Stimulated activated CD8-positive, alpha-beta memory T cell treated with anti-CD3 and anti-CD28 coated beads, Interleukin-2, amount 100 ng/mL, for 48 hours (primary cell): ENCODE results near the gene CKMT1A.
A peak's percentile ranks its signal among the peaks of the same experiment; 100 is the strongest.
"Not testable (repeated sequence)": the region's sequence is repeated elsewhere in the genome, so short reads cannot be mapped to it uniquely, and the experiment has no call there.

Experiments
- DNase-seq, 2 donors: peaks; one replicate each; pipeline ENCODE4 v3.0.0-alpha.2; 2020; ENCODE audit warnings: low read depth in 2 of 2

The CKMT1A gene

GRCh38 chr15:43693148-43694022, at the start of gene CKMT1A:
CKMT1A (plus strand) TSS chr15:43693859; CDS start chr15:43694051, 192 bp downstream.
- DNase-seq = not testable (repeated sequence)

GRCh38 chr15:43648649-43649429, 44.8 kb upstream of the CKMT1A start, which contains the start of gene CATSPER2:
CATSPER2 (minus strand) TSS chr15:43648844; CDS start chr15:43648061, 783 bp downstream.
- DNase-seq = no peak

GRCh38 chr15:43649430-43649926, 44.2 kb upstream of the CKMT1A start:
- DNase-seq = not testable (repeated sequence)

GRCh38 chr15:43659727-43660126, 33.9 kb upstream of the CKMT1A start:
- DNase-seq = not testable (repeated sequence)

- DNase-seq = not testable (repeated sequence)
Measured at GRCh38 chr15:43662293-43662692, 31.4 kb upstream of the CKMT1A start.

GRCh38 chr15:43663333-43663732, 30.3 kb upstream of the CKMT1A start:
- DNase-seq = not testable (repeated sequence)

GRCh38 chr15:43666177-43666576, 27.5 kb upstream of the CKMT1A start:
- DNase-seq = not testable (repeated sequence)

- not testable (repeated sequence) for DNase-seq
Measured at GRCh38 chr15:43674175-43674574, 19.5 kb upstream of the CKMT1A start.

GRCh38 chr15:43689604-43690301, 3.9 kb upstream of the CKMT1A start:
- DNase-seq = not testable (repeated sequence)

- DNase-seq = not testable (repeated sequence)
Measured at GRCh38 chr15:43692679-43693078, 980 bp upstream of the CKMT1A start.

- no peak for DNase-seq
Measured at GRCh38 chr15:43702174-43702573, 8.5 kb downstream of the CKMT1A start.

GRCh38 chr15:43702701-43703424, 9.2 kb downstream of the CKMT1A start:
- DNase-seq = no peak

GRCh38 chr15:43710431-43711131, 16.9 kb downstream of the CKMT1A start:
- DNase-seq = not testable (repeated sequence)

GRCh38 chr15:43723151-43723550, 29.5 kb downstream of the CKMT1A start:
- no peak for DNase-seq

GRCh38 chr15:43726306-43726705, 32.6 kb downstream of the CKMT1A start:
- DNase-seq = not testable (repeated sequence)

GRCh38 chr15:43728053-43728725, 34.5 kb downstream of the CKMT1A start:
- not testable (repeated sequence) for DNase-seq

- DNase-seq = no peak
Measured at GRCh38 chr15:43735416-43735815, 41.8 kb downstream of the CKMT1A start.

- peak; percentile 87 to 89 for DNase-seq
Measured at GRCh38 chr15:43746245-43746902, 52.7 kb downstream of the CKMT1A start, which contains the start of gene PDIA3. PDIA3 (plus strand) TSS chr15:43746438; CDS start chr15:43746540, 102 bp downstream.

- not testable (repeated sequence) for DNase-seq
Measured at GRCh38 chr15:43746903-43747309, 53.2 kb downstream of the CKMT1A start.
